GM19372 (cell line): Measurements from ENCODE around the gene CBX8.

Experiments
- ATAC-seq: cut with Tn5 transposase; IDR thresholded peaks from one replicate; pipeline ENCODE4 v1.9.1; 2021; ENCODE audit warnings: mild to moderate bottlenecking, low read depth, moderate library complexity; ENCODE audit not compliant: unreplicated experiment

The CBX8 gene

DNA sequence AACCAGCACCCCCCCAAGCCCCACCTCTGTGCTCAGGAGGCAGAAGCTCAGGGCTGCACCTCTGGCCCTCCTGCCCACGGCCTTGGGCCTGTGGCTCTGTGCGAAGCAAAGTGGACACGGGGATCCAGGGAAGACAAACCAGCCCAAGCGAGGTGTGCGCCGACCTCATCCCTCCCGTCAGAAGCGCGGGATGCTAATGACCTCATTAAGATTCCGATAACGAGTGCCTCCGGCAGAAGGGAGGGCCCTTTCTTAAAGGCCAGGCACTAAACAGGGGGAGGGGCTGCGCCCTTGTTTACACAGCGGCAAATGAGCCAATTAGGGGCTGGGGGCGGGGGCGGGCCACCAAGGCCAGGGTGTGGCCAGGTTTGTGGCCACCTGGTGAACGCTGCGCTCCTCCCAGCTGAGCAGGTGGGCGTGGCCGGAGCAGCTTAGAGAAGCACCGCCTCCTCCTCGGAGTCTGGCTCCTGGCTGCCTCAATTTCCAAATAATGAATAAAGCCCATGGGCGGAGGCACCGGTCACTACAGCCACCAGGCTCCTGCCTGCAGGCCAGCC lies 39.2 kb upstream of the CBX8 start:
- ATAC-seq, result no peak

DNA sequence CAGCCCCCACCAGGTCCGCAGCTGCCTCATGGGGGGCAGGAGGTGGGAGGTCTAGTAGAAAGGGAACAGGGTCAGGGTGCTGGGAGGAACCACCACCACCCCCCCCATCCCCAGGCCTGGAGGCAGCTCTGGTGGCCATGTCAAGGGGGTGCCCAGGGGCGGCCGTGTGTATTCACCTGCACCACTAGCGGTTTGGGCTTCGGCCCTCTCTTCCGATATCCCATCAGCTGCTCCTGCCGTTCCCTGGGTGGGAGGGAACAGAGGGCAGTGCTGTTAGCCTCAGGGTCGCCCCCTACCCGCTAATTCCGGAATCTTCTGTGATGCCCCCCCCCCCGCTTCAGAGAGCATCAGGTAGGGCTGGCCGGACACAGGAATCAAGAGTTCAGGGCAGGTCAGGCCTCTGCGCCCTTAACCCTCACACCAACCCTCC lies 38.6 kb upstream of the CBX8 start:
- ATAC-seq, result no peak

DNA sequence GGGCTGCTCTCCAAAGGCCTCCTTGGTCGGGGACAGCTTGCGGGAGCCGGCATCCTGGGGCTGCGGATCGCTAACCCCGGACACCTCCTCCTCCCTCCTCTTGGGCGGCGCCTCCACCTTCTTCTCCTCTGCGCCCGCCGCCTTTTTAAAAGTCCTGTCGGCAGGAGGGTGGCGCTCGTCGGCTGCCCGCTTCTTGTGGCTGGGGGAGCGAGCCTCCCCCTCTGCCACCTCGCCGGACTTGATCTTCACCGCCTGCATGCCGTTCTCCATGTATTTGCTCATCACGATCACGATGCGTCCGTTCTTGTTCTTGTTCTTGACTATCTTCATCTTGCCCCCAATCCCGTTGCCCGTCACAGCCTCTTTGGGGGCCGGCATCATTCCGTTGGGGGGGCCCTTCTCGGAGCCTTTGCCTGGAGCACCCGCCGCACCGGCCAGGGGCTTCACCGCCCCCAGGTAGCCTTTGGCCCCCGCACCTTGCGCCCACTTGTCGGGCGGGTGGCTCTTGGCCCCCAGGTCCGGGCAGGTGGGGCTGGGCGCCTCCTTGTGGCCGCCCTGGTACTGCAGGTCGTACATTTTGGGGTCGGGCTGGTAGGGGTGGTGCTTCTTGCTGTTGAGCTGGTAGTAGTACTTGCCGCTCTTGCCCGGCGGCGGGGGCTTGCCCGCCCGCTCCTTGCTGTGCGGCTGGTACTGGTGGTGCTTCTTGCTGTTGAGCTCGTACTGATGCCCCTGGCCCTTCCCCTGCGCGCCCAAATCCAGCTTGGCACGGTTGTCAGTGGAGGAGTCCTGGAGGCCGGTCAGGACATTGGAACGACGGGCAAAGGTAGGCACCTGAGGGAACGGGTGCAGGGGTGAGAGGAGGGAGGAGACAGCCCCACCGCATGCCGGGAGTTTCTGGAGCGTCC lies 37.9 kb upstream of the CBX8 start:
- no peak for ATAC-seq

DNA sequence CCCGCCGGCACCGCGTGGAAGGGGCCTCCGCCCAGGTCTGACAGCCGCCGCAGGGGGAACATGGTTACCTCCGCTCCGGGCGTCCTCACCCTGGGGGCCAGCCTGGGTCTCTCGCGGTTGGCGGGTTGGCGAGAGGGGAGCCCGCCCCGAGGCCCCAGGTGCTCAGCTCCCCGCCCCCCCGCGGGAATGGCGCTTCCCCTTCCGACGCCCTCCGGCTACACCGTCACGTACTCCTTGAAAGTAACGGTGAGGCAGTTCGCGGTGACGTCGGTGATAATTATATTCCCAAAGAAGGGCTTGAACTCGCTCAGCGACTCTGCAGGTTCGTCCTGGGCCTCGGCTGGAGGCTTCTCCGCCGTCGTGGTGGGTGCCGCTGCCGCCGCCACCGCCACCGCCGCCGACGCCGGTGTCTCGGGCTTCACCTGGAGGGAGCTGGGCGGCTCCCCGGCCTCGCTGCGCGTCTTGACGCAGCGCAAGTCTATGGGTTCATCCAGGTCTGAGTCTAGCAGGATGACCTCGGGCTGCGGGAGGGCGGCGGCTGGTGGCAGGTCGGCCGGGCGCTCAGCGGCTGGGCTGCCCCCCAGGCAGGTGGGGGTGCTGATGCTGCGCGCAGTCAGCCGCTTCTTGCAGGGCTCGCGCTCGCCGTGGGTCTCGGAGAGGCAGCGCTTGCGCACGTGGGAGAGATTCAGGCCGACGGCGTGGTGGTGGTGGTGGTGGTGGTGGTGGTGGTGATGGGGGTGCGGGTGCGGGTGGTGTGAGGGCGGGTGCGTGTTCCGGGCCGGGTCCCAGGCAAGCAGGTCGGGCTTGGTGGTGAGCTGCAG lies 37.1 kb upstream of the CBX8 start:
- no peak for ATAC-seq

DNA sequence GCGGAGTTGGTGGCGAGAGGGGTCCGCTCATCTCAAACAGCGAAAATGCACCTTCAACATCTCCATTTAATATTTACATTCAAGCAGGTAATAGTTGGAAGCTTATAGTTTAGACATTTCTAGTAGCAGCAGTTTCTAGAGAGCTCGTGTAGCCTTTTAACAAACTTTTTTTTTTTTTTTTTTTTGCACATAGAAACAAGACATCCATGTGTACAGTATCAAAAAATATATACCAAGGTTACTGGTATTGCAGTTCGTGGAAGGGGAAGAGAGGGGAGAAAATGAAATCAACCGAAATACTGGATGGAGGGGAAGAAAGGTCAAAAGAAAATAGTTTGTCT lies 36.2 kb upstream of the CBX8 start:
- no peak for ATAC-seq

DNA sequence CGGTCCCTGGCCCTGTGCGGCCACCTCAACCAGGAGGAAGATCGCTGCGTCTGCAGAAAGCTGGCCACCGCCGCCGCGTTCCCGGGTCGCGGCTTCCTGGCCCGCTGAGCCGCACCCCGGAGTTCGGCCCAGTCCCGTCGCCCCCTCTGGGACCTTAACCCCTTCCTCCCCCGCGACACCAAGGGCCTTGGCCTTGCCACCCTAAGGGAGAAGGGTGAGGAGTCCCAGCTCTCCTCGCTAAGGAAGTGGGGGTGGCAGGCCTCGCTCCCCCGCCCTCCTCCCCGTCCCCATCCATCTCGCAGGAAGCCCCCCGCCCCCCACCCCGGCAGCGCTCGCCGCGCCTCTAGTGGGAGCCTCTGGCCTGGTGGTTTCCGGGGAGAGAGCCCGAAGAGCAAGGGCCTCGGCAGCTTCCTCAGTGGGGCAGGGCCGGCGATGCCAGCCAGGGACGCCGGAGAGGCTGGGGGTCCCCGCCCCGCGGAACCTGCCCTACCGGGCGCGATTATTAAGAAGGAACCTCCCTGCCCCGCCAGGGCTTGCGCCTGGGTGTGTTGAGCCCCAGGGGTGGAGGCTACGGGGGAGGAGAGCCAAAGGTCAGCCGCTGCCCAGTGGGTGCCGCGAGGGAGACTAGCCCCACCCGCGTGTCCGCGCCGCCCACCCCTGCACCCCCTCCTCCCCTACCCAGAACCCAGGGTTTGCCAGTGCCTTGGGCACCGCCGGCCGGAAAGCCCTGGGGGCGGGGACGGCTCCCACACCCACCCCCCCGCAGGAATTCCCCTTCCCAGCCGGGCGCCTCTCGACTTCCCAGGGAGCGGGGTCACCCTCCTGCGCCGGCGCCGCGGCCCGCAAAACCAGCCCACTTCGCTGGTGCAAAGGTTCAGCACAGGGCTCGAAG lies 35.6 kb upstream of the CBX8 start:
- no peak for ATAC-seq

DNA sequence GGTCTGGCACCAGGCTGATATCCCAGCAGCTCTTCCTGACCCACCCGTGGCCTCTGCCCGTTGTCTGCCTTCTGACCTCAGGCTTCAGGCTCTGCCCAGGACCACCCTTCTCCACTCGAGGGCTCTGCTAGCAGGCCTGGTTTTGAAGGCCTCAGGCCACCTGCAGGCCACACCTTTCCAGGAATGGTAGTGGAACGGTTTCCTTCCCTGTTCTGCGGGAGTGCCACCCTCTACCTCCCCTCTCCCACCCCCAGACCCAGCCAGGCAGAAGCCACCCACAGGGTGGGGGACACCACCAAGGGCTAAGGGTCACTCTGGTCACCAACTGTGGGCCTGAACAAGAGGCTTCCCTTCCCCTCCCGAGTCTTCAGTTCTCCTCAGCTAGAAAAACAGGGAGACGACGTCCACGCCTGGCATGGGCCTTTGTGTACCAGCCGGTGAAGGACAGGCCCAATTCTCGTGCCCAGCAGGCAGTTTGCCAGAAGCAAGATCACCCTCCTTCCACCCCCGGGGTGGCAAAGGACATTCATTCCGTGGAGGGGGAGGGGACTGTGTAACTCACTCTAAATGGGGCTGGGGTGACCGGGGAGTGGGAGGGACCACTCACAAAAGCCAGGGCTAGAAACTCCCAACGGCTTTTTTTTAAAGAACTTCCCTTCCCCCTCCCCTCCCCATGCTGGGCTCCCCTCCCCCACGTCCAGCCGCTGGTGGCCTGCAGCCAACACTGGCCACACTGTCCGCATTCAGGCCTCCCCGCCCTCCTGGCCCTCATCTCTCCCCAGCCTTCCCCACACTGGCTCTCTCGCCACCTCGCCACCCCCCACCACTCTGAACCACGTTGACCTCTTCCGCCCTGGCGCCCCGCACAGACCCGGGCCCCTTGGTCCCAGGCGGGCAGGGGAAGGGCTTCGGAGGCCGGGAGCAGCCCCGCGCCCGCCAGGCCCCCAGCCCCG lies 34.7 kb upstream of the CBX8 start:
- no peak for ATAC-seq

DNA sequence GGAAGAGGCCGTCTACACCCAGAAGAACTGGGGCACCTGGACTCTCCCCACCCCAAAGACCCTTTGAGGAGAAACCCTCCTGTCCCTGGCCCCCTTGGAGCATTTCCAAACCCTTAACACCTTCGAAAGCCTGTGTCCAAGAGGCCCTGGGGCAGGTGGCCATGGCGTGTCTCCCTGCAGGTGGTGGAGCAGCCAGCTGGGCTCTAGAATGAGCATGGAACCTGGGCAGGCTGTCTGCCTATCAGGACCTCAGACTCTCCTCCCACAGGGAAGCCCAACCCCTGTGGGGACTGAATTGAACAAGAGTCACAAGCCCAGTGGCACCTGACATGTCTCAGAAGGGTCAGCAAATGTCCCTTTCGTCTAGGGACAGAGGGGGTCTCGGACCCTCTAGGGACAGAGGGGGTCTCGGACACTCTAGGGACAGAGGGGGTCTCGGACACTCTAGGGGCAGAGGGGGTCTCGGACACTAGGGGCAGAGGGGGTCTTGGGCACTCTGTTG lies 33.9 kb upstream of the CBX8 start:
- no peak for ATAC-seq

DNA sequence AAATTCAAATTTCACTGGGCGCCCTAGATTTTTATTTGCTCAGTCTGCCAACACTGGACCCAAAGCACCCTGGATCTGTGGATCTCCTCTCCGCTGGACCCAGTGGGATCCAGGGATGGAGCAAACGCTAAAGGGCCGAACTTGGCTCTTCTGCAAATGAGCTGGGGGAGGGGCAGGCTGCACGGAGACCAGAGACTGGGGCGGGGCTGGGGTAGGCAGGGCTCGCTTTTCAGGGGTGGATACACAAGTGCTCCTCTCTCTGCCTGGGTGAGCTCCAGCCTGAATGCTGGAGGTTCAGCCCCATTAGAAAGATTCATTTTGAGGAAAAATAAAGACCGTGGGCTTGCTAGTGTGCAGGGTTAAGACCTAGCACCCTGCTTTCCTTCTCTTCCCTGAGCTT lies 33.4 kb upstream of the CBX8 start:
- ATAC-seq, result no peak

DNA sequence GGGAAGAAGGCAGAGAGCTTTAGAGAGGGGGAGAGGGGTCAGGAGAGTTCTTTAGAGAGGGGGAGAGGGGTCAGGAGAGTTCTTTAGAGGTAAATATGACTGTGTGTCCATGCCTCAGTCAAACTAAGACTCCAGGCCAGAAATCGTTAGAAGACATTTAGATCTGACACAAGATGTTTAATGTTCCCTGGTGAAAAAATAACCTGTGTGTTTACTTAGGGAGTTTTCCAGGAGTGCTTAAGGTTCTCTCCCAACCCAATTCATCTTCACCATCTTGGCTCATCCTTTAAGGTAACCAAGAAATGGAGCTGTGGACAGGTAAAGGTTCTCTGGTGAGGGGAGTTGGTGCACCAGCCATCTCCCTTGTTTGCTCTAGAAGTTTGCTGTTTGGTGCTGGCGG lies 32.6 kb upstream of the CBX8 start:
- no peak for ATAC-seq

DNA sequence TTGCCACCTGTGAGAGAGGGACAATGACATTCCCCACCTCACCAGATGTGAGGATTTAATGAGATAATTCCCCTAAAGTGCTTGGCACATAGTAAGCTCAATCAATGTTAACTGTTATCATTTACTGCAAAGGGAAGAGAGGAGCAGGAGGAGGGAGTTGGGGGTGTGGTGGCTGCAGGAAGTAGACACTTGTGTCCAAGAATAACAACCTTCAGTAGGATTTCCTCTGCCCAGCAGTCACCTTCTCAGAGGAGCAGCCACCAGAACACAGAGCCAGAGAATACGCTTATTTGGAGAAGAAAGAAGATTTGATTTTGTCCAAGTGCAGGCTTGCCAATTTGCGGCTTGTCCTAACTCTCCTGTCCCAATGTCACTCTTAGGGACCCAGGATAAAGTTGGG lies 32.1 kb upstream of the CBX8 start:
- ATAC-seq, result no peak

DNA sequence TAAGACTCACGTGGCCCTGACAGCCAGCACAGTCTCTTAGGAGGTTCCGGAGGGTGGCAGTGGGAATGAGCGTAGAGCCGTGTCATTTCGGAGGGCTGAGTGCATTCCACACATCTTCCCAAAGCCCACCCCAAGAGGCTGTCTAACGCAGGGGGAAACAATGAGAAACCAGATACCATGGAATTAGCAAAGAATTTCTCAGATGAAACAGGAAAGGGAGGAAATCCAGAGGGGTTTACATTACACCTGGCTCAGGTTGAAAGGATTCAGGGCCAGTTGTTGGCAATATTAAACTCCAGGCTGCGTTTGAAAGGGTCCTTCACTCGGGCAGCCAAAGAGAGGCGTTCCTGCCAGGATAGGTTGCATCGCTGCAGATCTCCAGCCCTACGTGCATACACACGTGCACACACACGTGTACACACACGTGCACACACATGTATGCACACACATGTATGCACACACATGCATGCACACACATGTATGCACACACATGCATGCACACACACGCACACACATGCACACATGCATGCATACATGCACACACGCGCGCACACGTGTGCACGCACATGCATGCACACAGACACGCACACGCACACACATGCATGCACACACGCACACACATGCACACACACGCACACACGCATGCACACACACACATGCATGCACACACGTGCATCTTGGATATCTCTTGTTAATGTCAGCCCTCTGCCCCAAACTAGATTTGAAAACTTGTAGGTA lies 30.1 kb upstream of the CBX8 start:
- ATAC-seq, result no peak

DNA sequence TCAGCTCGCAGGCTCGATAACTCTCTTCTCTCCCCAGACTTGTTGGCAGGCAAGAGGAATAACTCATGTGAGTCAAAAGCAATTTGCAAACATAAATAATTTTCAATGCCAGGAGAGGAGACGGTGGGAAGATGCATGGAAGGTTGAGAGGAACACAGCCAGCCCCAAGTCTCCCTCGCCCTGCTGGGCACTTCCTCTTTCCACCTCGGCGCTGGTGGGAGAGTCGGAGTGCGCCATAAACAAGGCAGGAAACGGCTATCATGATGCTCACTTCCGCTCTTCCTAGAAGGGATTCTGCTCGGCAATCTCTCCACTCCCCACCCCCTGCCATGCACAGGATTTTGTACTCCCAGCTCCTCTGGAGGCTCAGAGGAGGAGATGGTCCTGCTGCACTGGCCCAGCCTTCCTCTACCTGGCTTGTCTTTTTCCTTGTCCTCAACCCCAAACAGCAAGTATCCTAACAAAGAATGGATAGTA lies 29.4 kb upstream of the CBX8 start:
- ATAC-seq, result no peak

DNA sequence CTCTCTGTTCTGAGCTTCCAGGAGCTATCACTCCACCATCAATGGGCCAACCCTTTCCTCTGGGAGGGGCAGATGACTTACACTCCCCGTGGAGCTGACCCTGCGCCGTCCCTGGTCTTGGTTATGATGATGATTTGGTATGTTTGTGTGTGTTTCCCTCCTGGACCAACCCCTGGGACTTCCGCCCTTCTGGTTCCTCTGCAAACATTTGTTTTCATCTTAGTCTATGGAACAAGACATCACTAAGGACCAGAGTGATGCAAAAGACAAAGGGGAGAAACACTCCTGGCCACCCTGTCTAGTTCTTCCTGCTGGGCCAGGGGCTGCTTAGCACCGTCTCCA lies 28.7 kb upstream of the CBX8 start:
- ATAC-seq, result no peak

DNA sequence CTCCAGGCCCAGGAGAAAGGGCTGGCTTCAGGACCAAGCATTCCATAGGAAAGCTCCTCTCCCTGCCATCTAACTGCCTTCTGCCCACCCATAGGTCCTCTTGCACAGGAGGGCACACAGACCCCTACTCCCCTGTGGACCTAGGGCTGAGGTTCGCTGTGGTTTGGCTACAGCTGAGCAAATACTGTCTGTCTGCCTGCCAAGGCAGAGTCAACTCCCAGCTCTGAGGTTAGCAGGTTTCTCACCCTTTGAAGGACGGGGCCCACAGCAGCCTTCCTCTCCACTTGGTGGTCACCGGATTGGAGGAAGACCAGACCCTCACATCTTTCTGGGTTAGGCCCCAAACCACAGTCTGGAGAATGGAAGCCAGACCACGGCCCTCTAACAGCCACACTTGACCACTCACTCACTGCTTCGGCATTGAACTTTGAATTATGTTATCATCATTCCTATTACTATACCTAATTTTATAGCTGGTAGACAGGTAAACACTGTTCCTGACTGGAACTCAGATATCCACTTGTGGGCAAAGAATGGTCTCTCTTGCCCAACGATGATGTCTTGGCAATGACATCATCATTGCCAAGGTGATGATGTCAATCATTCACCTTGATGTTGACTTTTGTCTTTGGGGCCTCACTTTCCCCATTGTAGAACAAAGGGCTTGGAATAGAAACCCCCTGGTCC lies 28.2 kb upstream of the CBX8 start:
- no peak for ATAC-seq

DNA sequence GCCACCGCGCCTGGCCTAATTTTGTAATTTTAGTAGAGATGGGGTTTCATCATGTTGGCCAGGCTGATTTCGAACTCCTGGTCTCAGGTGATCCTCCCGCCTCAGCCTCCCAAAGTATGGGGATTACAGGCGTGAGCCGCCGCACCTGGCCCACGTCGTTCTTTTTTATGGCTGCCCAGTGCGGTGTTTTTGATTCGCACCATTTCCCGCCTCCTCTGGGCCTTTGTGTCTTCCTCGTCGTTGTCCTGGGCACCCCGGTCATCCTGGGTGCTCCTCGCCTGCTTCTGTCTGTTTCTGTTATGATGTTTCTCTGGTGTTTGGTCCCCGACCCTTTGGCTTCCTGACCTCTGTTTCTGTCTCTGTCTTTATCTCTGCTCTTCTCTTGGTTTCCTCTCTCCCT lies 27.4 kb upstream of the CBX8 start:
- ATAC-seq, result no peak

DNA sequence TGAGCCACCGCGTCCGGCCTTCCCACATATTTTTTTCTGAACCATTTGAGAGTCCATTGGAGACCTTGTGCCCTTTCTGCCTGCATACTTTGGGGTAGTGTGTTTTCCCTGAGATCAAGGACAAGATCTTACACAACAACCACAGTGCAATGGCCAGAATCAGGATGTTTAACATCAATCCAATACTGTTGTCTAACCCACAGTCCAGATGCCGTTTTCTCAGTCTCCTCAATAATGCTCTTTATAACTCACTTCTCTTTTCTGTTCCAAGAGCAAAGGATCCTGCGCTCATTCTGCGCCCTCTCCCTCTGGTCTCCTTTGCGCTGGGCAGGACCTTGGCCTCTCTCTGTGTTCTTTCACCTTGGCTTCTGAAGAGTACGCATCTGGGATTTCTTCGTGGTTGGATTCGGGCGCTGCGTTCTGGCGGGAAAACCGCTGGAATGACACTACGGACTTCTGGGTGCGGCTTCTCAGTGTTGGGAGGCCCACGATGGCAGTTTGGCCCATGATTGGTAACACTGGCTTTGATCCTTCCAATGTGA lies 25.8 kb upstream of the CBX8 start:
- no peak for ATAC-seq
